Measurements from ENCODE around the gene IQCE. TPM values are rescaled to one million over a fixed set of nuclear protein-coding genes. Genes with fewer than 3 reads are reported as not detected.

Gene IQCE
- total RNA-seq, 3 donors from 2014 or later (not counting 1 experiment from before 2014, with no cell fraction given), result 9.6 to 13.5 (median 11.3) TPM

- H3K27ac Mint-ChIP-seq, result peak overlapping the region in 1 of 2 donors; percentile 95
- Histone ChIP-seq H3K9me3 (ENCODE audit: control insufficient read depth, insufficient read depth, low read length) (no peaks in the 10 kb centered on the region), H3K27me3 (ENCODE audit: control insufficient read depth, insufficient read depth, low read length) (no peaks in the 10 kb centered on the region), H3K27ac (ENCODE audit: low read length) (peak overlapping the region; percentile 90), H3K36me3 (ENCODE audit: control insufficient read depth, insufficient read depth, low read length) (no peaks in the 10 kb centered on the region), H3K4me3 (ENCODE audit: low read length) (peak overlapping the region; percentile 19), H3K4me1 (ENCODE audit: control insufficient read depth, insufficient read depth, low read length) (peaks cover 69% of the 10 kb centered on the region)
- peak; percentile 77 to 78 for DNase-seq
- no peaks in the 10 kb centered on the region for H3K36me3 Mint-ChIP-seq
- peak; percentile 63 to 77 (median 65) for ATAC-seq
- no peaks in the 10 kb centered on the region for H3K9me3 Mint-ChIP-seq
- TF ChIP-seq CTCF (IDR thresholded peaks at IDR 0.05), result no peak
- peak overlapping the region; percentile 85 for H3K4me3 Mint-ChIP-seq
- H3K4me1 Mint-ChIP-seq, result peaks cover 37 to 58% of the 10 kb centered on the region in 2 donors
- H3K27me3 Mint-ChIP-seq (ENCODE audit: low read depth in 2 of 2), result no peaks in the 10 kb centered on the region
- 4% methylated on average over 25 of the region's 27 CpGs for WGBS (ENCODE audit: insufficient coverage)
- intact Hi-C loops (cut with micrococcal nuclease), result loop anchor here (1.0 to 5.0 kb wide), 2 partner anchors 44 to 94 kb away; partner anchors contain the start of gene BRAT1
Observed at GRCh38 chr7:2510909-2511768, 47.6 kb upstream of the IQCE start.

GRCh38 chr7:2511769-2512168 lies 47.0 kb upstream of the IQCE start:
- Histone ChIP-seq H3K9me3 (ENCODE audit: control insufficient read depth, insufficient read depth, low read length) (no peaks in the 10 kb centered on the region), H3K4me3 (ENCODE audit: low read length) (no peak overlapping the region), H3K4me1 (ENCODE audit: control insufficient read depth, insufficient read depth, low read length) (peaks cover 69% of the 10 kb centered on the region), H3K27ac (ENCODE audit: low read length) (peak overlapping the region; percentile 90), H3K27me3 (ENCODE audit: control insufficient read depth, insufficient read depth, low read length) (no peaks in the 10 kb centered on the region), H3K36me3 (ENCODE audit: control insufficient read depth, insufficient read depth, low read length) (no peaks in the 10 kb centered on the region)
- intact Hi-C loops (cut with micrococcal nuclease), result loop anchor here (1.0 to 5.0 kb wide), 2 partner anchors 44 to 94 kb away; partner anchors contain the start of gene BRAT1
- Mint-ChIP-seq H3K27ac (peak overlapping the region in 1 of 2 donors; percentile 95), H3K36me3 (no peaks in the 10 kb centered on the region), H3K27me3 (ENCODE audit: low read depth in 2 of 2) (no peaks in the 10 kb centered on the region), H3K9me3 (no peaks in the 10 kb centered on the region), H3K4me3 (peak overlapping the region; percentile 83), H3K4me1 (peaks cover 37 to 58% of the 10 kb centered on the region in 2 donors)
- ATAC-seq (no peak), DNase-seq (no peak)
- WGBS (ENCODE audit: insufficient coverage), result 16% methylated on average over 18 of the region's 18 CpGs
- TF ChIP-seq CTCF (IDR thresholded peaks at IDR 0.05), result no peak

GRCh38 chr7:2512179-2512661 lies 46.6 kb upstream of the IQCE start:
- Mint-ChIP-seq H3K4me3 (peak overlapping the region; percentile 83), H3K27me3 (ENCODE audit: low read depth in 2 of 2) (no peaks in the 10 kb centered on the region), H3K4me1 (peaks cover 37 to 58% of the 10 kb centered on the region in 2 donors), H3K9me3 (no peaks in the 10 kb centered on the region), H3K36me3 (no peaks in the 10 kb centered on the region), H3K27ac (peak overlapping the region in 1 of 2 donors; percentile 95)
- peaks cover 69% of the 10 kb centered on the region for H3K4me1 ChIP-seq (ENCODE audit: control insufficient read depth, insufficient read depth, low read length)
- no peaks in the 10 kb centered on the region for H3K36me3 ChIP-seq (ENCODE audit: control insufficient read depth, insufficient read depth, low read length)
- H3K9me3 ChIP-seq (ENCODE audit: control insufficient read depth, insufficient read depth, low read length), result no peaks in the 10 kb centered on the region
- no peak for TF ChIP-seq CTCF (IDR thresholded peaks at IDR 0.05)
- H3K27me3 ChIP-seq (ENCODE audit: control insufficient read depth, insufficient read depth, low read length), result no peaks in the 10 kb centered on the region
- DNase-seq, result peak; percentile 58 to 77
- WGBS (ENCODE audit: insufficient coverage), result 38% methylated on average over 12 of the region's 12 CpGs
- ATAC-seq, result peak; percentile 35 to 49 (median 37)
- H3K27ac ChIP-seq (ENCODE audit: low read length), result peak overlapping the region; percentile 90
- intact Hi-C loops (cut with micrococcal nuclease), result loop anchor here (5.0 kb wide), 1 partner anchor 95 kb away; no protein-coding TSS in a partner anchor
- no peak overlapping the region for H3K4me3 ChIP-seq (ENCODE audit: low read length)

Data from natural killer cell (primary cell).